Endothelial cell of umbilical vein (primary cell): Measurements from ENCODE around the gene DPYD. TPM values are rescaled to one million over a fixed set of nuclear protein-coding genes. Genes with fewer than 3 reads are reported as not detected.

ENCODE experiments used
- BruUV-seq: library from RNA; stranded (reverse); fragments of 400-500 nt; replicated peaks from 2 replicates; lab custom pipeline; 2021; lab: Mats Ljungman, UMichigan
- CTCF ChIA-PET: fragments of 300-600, 350-600 bp; sonication (Branson Sonifier 250); formaldehyde crosslinking; loops from one replicate; lab custom pipeline; 2021; ENCODE audit warnings: antibody characterized with exemption, inconsistent platforms; lab: Charles Lee
- POLR2A ChIA-PET: fragments of 300-600, 350-600 bp; sonication (Branson Sonifier 250); formaldehyde crosslinking; loops from one replicate; lab custom pipeline; 2021; ENCODE audit warnings: antibody characterized with exemption, inconsistent platforms; lab: Charles Lee
- DNase-seq: peaks from one replicate; pipeline ENCODE4 v3.0.0-alpha.2; 2011; ENCODE audit warnings: low read depth, low spot score
- FAIRE-seq: peaks from 2 replicates; lab custom pipeline; 2011; peaks lifted over from hg19 to GRCh38; lab: Jason Lieb, UNC
- H2AFZ ChIP-seq: 2 replicates; pipeline ENCODE4 v1.6.0; 2012; ENCODE audit warnings: low read depth, low read length, control low read depth, inconsistent platforms
- H3K27ac ChIP-seq: 2 replicates; pipeline ENCODE4 v1.5.1; 2011; ENCODE audit warnings: low read depth, mild to moderate bottlenecking, control low read depth, low read length, moderate library complexity; ENCODE audit not compliant: insufficient read depth
- H3K27me3 ChIP-seq, 2 experiments: 2 replicates each; pipeline versions ENCODE4 v1.6.0 to v1.6.1; 2011; ENCODE audit warnings: low read length in 2 of 2, mixed read lengths in 1 of 2; ENCODE audit not compliant: control insufficient read depth in 2 of 2, insufficient read depth in 2 of 2
- H3K36me3 ChIP-seq, 2 experiments: 2 replicates in 1 of 2; 3 replicates in 1 of 2; pipeline ENCODE4 v1.5.1; 2011; ENCODE audit warnings: low read length in 2 of 2, mild to moderate bottlenecking in 1 of 2, moderate library complexity in 1 of 2; ENCODE audit not compliant: control insufficient read depth in 2 of 2, insufficient read depth in 2 of 2; ENCODE audit errors: extremely low read depth in 1 of 2
- H3K4me1 ChIP-seq: 3 replicates; pipeline ENCODE4 v1.5.1; 2011; ENCODE audit warnings: mild to moderate bottlenecking, low read length; ENCODE audit not compliant: control insufficient read depth, insufficient read depth; ENCODE audit errors: extremely low read depth
- H3K4me2 ChIP-seq: 2 replicates; pipeline ENCODE4 v1.6.1; 2011; ENCODE audit warnings: low read length, control low read depth, mixed read lengths; ENCODE audit not compliant: insufficient read depth
- H3K4me3 ChIP-seq, 3 experiments: fragments of 200-600 bp in 1 of 3; sonication (generic), shearing (Covaris generic) in 1 of 3; replicated peaks in 1 of 3; 2 replicates each; pipeline ENCODE4 v1.5.1; 2011 to 2016; ENCODE audit warnings: control low read depth in 3 of 3, low read length in 3 of 3, mild to moderate bottlenecking in 2 of 3, inconsistent platforms in 1 of 3, low read depth in 1 of 3, moderate library complexity in 1 of 3; ENCODE audit not compliant: insufficient read depth in 1 of 3
- H3K79me2 ChIP-seq: 2 replicates; pipeline ENCODE4 v1.6.0; 2012; ENCODE audit warnings: low read length, inconsistent platforms; ENCODE audit not compliant: control insufficient read depth, insufficient read depth
- H3K9ac ChIP-seq: replicated peaks from 2 replicates; pipeline ENCODE3; 2011; ENCODE audit warnings: low read length, control low read depth; ENCODE audit not compliant: insufficient read depth; ENCODE audit errors: extremely low read depth
- H3K9me1 ChIP-seq: replicated peaks from 3 replicates; pipeline ENCODE4 v1.6.0; 2011; ENCODE audit warnings: mild to moderate bottlenecking, low read length; ENCODE audit not compliant: control insufficient read depth, insufficient read depth; ENCODE audit errors: extremely low read depth
- H3K9me3 ChIP-seq: replicated peaks from 2 replicates; pipeline ENCODE4 v1.5.1; 2012; ENCODE audit warnings: low read length, inconsistent platforms; ENCODE audit not compliant: control insufficient read depth, insufficient read depth
- H4K20me1 ChIP-seq: replicated peaks from 2 replicates; pipeline ENCODE3; 2011; ENCODE audit warnings: mild to moderate bottlenecking, low read length; ENCODE audit not compliant: control insufficient read depth, insufficient read depth; ENCODE audit errors: extremely low read depth
- EZH2 ChIP-seq: IDR thresholded peaks from 2 replicates; pipeline ENCODE4 v1.6.1; 2012; ENCODE audit warnings: borderline replicate concordance, low read depth, mild to moderate bottlenecking, moderate library complexity, low read length, inconsistent platforms; ENCODE audit not compliant: severe bottlenecking
- GATA2 ChIP-seq: IDR thresholded peaks from 2 replicates; pipeline ENCODE4 v1.7.0; 2011; ENCODE audit warnings: low read depth, mild to moderate bottlenecking, moderate library complexity, mixed read lengths, low read length; ENCODE audit not compliant: insufficient read length, insufficient read depth
- JUN ChIP-seq: IDR thresholded peaks from 2 replicates; pipeline ENCODE4 v1.6.1; 2011; ENCODE audit warnings: borderline replicate concordance, low read depth; ENCODE audit not compliant: insufficient read length, insufficient read depth
- MAX ChIP-seq: IDR thresholded peaks from 2 replicates; pipeline ENCODE4 v1.6.1; 2011; ENCODE audit not compliant: insufficient read depth, insufficient read length
- POLR2A ChIP-seq: IDR thresholded peaks from 2 replicates; pipeline ENCODE4 v1.6.1; 2012; ENCODE audit warnings: low read depth, mild to moderate bottlenecking, control low read depth, low read length
- dilution Hi-C: fragments of 300-500 bp; cut with MboI; formaldehyde crosslinking; loops from one replicate; pipeline ENCODE4 v1.15.0; 2019; ENCODE audit warnings: low sequenced_read_pairs; ENCODE audit not compliant: extremely low pct_ligation_motif_present
- intact Hi-C: fragments of 100-400 bp; cut with micrococcal nuclease; formaldehyde crosslinking; loops from one replicate; pipeline ENCODE4 v1.10.0; 2022
- polyA plus RNA-seq, 4 experiments: library from polyadenylated mRNA; depleted of rRNA in 3 of 4; stranded (reverse) in 3 of 4; unstranded in 1 of 4; fragments of >200 nt; gene quantifications; 2 replicates each; pipeline versions ENCODE4 v1.2.1 to v1.2.3, GENCODE V29; 2011 to 2012; ENCODE audit warnings: missing spikeins in 1 of 4
- total RNA-seq: library from RNA; stranded (reverse); gene quantifications from 2 replicates; pipeline ENCODE4 v1.2.3, GENCODE V29; 2021

Gene DPYD
- total and polyA plus RNA-seq, 2 donors (not counting 3 experiments of a cell fraction or from before 2014, with no cell fraction given): 4.6 to 15.1 TPM

- Histone ChIP-seq H3K9me3 (no peaks in the 10 kb centered on the region), H3K4me3 (no peak overlapping the region), H3K4me2 (no peak overlapping the region), H4K20me1 (no peaks in the 10 kb centered on the region), H3K36me3 (no peaks in the 10 kb centered on the region), H3K27me3 (no peaks in the 10 kb centered on the region), H3K27ac (no peak overlapping the region), H2AFZ (no peak overlapping the region), H3K4me1 (peaks cover 25% of the 10 kb centered on the region), H3K9me1 (no peaks in the 10 kb centered on the region), H3K9ac (no peak overlapping the region), H3K79me2 (no peaks in the 10 kb centered on the region)
- FAIRE-seq: no peak
- POLR2A ChIA-PET: no interaction called here
- CTCF ChIA-PET: no interaction called here
- dilution Hi-C loops: no loop called here
- TF ChIP-seq EZH2 (no peak), MAX (no peak), POLR2A (no peak), GATA2 (no peak)
- DNase-seq: no peak
- BruUV-seq: no TSS peak
- intact Hi-C loops: loop anchor here (10.0 kb wide), 1 partner anchor 437 kb away; no protein-coding TSS in a partner anchor
Measured at GRCh38 chr1:97608272-97608671, 312.6 kb downstream of the DPYD start.

GRCh38 chr1:97603776-97604175 lies 317.1 kb downstream of the DPYD start:
- Histone ChIP-seq H3K27me3 (no peaks in the 10 kb centered on the region), H3K79me2 (no peaks in the 10 kb centered on the region), H3K9ac (peak overlapping the region; percentile 31), H3K9me3 (no peaks in the 10 kb centered on the region), H4K20me1 (no peaks in the 10 kb centered on the region), H3K9me1 (no peaks in the 10 kb centered on the region), H3K4me3 (peak overlapping the region in 1 of 3 experiments; percentile 33), H2AFZ (peak overlapping the region; percentile 67), H3K36me3 (no peaks in the 10 kb centered on the region), H3K4me1 (peaks cover 30% of the 10 kb centered on the region), H3K27ac (peak overlapping the region; percentile 62), H3K4me2 (peak overlapping the region; percentile 94)
- CTCF ChIA-PET: interaction anchor here (0.7 to 1.7 kb wide), 15 partner anchors 10 to 865 kb away, joined by 3 to 9 read pairs (median 4); no protein-coding TSS in a partner anchor
- TF ChIP-seq JUN (peak; percentile 46), GATA2 (peak; percentile 16), MAX (no peak)
- FAIRE-seq (peak; percentile 80), DNase-seq (peak; percentile 90)
- dilution Hi-C loops: no loop called here
- no TSS peak for BruUV-seq
- POLR2A ChIA-PET: no interaction called here
- intact Hi-C loops: loop anchor here (10.0 kb wide), 1 partner anchor 441 kb away; no protein-coding TSS in a partner anchor
